HL-60 (cell line): Measurements from ENCODE around the gene IL20RA.

Experiments
- GABPA ChIP-seq: IDR thresholded peaks from 2 replicates; pipeline ENCODE4 v1.6.1; 2012; ENCODE audit warnings: low read depth
- POLR2AphosphoS5 ChIP-seq: IDR thresholded peaks from 2 replicates; pipeline ENCODE4 v1.6.1; 2012; ENCODE audit warnings: low read depth
- TF ChIP-seq, protein P1 (sequence below): IDR thresholded peaks from one replicate; pipeline ENCODE4 v1.5.1; 2011; ENCODE audit warnings: low read length, control low read depth, inconsistent platforms; ENCODE audit not compliant: insufficient read depth
- TF ChIP-seq, protein P2 (sequence below): IDR thresholded peaks from 2 replicates; pipeline ENCODE4 v1.6.1; 2012; ENCODE audit warnings: low read depth; ENCODE audit not compliant: insufficient replicate concordance

DNA sequence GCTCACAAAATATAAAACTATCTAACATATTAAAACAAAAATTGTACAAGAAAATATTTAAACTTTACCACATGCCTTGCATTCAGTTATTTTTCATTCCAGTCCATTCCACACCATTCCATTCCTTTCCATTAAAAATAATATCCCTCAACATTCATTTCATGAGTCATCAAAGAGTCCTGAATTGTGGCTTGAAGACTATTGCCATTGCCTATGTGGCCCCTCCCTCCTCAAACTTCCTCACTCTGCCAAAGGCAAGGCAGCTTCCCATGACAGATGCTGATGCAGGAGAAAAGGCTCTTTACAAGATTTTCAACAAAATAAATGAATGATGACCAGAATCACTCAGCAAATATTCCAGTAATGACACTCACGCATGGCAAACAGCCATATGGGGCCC, 31.7 kb downstream of the IL20RA start:
- TF ChIP-seq, protein P1, sequence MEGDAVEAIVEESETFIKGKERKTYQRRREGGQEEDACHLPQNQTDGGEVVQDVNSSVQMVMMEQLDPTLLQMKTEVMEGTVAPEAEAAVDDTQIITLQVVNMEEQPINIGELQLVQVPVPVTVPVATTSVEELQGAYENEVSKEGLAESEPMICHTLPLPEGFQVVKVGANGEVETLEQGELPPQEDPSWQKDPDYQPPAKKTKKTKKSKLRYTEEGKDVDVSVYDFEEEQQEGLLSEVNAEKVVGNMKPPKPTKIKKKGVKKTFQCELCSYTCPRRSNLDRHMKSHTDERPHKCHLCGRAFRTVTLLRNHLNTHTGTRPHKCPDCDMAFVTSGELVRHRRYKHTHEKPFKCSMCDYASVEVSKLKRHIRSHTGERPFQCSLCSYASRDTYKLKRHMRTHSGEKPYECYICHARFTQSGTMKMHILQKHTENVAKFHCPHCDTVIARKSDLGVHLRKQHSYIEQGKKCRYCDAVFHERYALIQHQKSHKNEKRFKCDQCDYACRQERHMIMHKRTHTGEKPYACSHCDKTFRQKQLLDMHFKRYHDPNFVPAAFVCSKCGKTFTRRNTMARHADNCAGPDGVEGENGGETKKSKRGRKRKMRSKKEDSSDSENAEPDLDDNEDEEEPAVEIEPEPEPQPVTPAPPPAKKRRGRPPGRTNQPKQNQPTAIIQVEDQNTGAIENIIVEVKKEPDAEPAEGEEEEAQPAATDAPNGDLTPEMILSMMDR, result no peak
- TF ChIP-seq GABPA (no peak), POLR2AphosphoS5 (no peak)
- TF ChIP-seq, protein P2, sequence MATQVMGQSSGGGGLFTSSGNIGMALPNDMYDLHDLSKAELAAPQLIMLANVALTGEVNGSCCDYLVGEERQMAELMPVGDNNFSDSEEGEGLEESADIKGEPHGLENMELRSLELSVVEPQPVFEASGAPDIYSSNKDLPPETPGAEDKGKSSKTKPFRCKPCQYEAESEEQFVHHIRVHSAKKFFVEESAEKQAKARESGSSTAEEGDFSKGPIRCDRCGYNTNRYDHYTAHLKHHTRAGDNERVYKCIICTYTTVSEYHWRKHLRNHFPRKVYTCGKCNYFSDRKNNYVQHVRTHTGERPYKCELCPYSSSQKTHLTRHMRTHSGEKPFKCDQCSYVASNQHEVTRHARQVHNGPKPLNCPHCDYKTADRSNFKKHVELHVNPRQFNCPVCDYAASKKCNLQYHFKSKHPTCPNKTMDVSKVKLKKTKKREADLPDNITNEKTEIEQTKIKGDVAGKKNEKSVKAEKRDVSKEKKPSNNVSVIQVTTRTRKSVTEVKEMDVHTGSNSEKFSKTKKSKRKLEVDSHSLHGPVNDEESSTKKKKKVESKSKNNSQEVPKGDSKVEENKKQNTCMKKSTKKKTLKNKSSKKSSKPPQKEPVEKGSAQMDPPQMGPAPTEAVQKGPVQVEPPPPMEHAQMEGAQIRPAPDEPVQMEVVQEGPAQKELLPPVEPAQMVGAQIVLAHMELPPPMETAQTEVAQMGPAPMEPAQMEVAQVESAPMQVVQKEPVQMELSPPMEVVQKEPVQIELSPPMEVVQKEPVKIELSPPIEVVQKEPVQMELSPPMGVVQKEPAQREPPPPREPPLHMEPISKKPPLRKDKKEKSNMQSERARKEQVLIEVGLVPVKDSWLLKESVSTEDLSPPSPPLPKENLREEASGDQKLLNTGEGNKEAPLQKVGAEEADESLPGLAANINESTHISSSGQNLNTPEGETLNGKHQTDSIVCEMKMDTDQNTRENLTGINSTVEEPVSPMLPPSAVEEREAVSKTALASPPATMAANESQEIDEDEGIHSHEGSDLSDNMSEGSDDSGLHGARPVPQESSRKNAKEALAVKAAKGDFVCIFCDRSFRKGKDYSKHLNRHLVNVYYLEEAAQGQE, result no peak
